Fibroblast of lung (primary cell): ENCODE measurements around the gene ZNF281. TPM values are rescaled to one million over a fixed set of nuclear protein-coding genes. Genes with fewer than 3 reads are reported as not detected.
A peak's percentile ranks its signal among the peaks of the same experiment; 100 is the strongest.

Experiments
- DNase-seq, 2 donors: peaks; one replicate each; pipeline versions ENCODE4 v3.0.0 to v3.0.0-alpha.2; 2010; ENCODE audit warnings: low read depth in 2 of 2
- H2AFZ ChIP-seq: 2 replicates; pipeline ENCODE4 v1.5.1; 2012; ENCODE audit warnings: low read length, control low read depth, inconsistent platforms
- H3K27ac ChIP-seq: 2 replicates; pipeline ENCODE4 v1.5.1; 2011; ENCODE audit warnings: low read length, control low read depth; ENCODE audit not compliant: insufficient read depth
- H3K27me3 ChIP-seq: 2 replicates; pipeline ENCODE4 v1.5.1; 2011; ENCODE audit warnings: mild to moderate bottlenecking, low read length; ENCODE audit not compliant: control insufficient read depth, insufficient read depth
- H3K36me3 ChIP-seq: 2 replicates; pipeline ENCODE4 v1.5.1; 2011; ENCODE audit warnings: low read length; ENCODE audit not compliant: control insufficient read depth, insufficient read depth
- H3K4me1 ChIP-seq: 2 replicates; pipeline ENCODE4 v1.5.1; 2011; ENCODE audit warnings: low read length; ENCODE audit not compliant: control insufficient read depth, insufficient read depth; ENCODE audit errors: extremely low read depth
- H3K4me2 ChIP-seq: 2 replicates; pipeline ENCODE4 v1.5.1; 2011; ENCODE audit warnings: low read length, control low read depth; ENCODE audit not compliant: insufficient read depth; ENCODE audit errors: extremely low read depth
- H3K4me3 ChIP-seq, 4 experiments: fragments of 200-600 bp in 1 of 4; sonication (generic) in 1 of 4; replicated peaks in 1 of 4; 2 replicates each; pipeline ENCODE4 v1.5.1; 2011 to 2016; ENCODE audit warnings: low read length in 4 of 4, low read depth in 3 of 4, mild to moderate bottlenecking in 3 of 4, control low read depth in 2 of 4, inconsistent platforms in 1 of 4, mixed read lengths in 1 of 4; ENCODE audit not compliant: insufficient read depth in 1 of 4; ENCODE audit errors: control extremely low read depth in 1 of 4
- H3K79me2 ChIP-seq: 2 replicates; pipeline ENCODE4 v1.5.1; 2012; ENCODE audit warnings: mild to moderate bottlenecking, low read length, inconsistent platforms; ENCODE audit not compliant: control insufficient read depth, insufficient read depth
- H3K9ac ChIP-seq: 2 replicates; pipeline ENCODE4 v1.5.1; 2011; ENCODE audit warnings: mild to moderate bottlenecking, low read length, control low read depth; ENCODE audit not compliant: insufficient read depth
- H3K9me3 ChIP-seq: 2 replicates; pipeline ENCODE4 v1.5.1; 2012; ENCODE audit warnings: low read depth, low read length; ENCODE audit not compliant: control insufficient read depth, insufficient read depth
- H4K20me1 ChIP-seq: 2 replicates; pipeline ENCODE4 v1.5.1; 2011; ENCODE audit warnings: low read length; ENCODE audit not compliant: control insufficient read depth, insufficient read depth; ENCODE audit errors: extremely low read depth
- CTCF ChIP-seq, 2 donors: IDR thresholded peaks in 1 of 2; conservative IDR thresholded peaks in 1 of 2; 1 replicate in 1 of 2; 2 replicates in 1 of 2; pipeline ENCODE4 v1.5.1; 2011 to 2012; ENCODE audit warnings: low read length in 2 of 2, control low read depth in 1 of 2, inconsistent platforms in 1 of 2, low read depth in 1 of 2, mild to moderate bottlenecking in 1 of 2
- EZH2 ChIP-seq: IDR thresholded peaks from 2 replicates; pipeline ENCODE4 v1.5.1; 2012; ENCODE audit warnings: low read length, control low read depth, mild to moderate bottlenecking; ENCODE audit errors: missing control alignments
- polyA plus RNA-seq, 2 donors: library from polyadenylated mRNA; depleted of rRNA in 1 of 2; stranded (reverse) in 1 of 2; unstranded in 1 of 2; fragments of >200 nt; gene quantifications; 2 replicates each; pipeline ENCODE4 v1.2.1, GENCODE V29; 2011 to 2012; ENCODE audit warnings: missing spikeins in 1 of 2
- total RNA-seq: library from RNA; depleted of rRNA; stranded (reverse); fragments of >200 nt; gene quantifications from 2 replicates; pipeline ENCODE4 v1.2.1, GENCODE V29; 2014

The ZNF281 gene
- total and polyA plus RNA-seq, 2 donors (not counting 1 experiment from before 2014, with no cell fraction given) = 14.0 to 39.0 TPM

- Histone ChIP-seq H3K4me3 (no peak overlapping the region), H3K4me1 (no peaks in the 10 kb centered on the region), H3K27me3 (no peaks in the 10 kb centered on the region), H3K9ac (no peak overlapping the region), H4K20me1 (no peaks in the 10 kb centered on the region), H3K4me2 (no peak overlapping the region), H3K79me2 (no peaks in the 10 kb centered on the region), H2AFZ (no peak overlapping the region), H3K27ac (no peak overlapping the region), H3K9me3 (no peaks in the 10 kb centered on the region), H3K36me3 (no peaks in the 10 kb centered on the region)
- no peak for DNase-seq
- TF ChIP-seq EZH2 (no peak), CTCF (conservative IDR thresholded peaks at IDR 0.05 in 1 of 2, IDR thresholded peaks at IDR 0.05 in 1 of 2; ENCODE audit: low read depth in 1 of 2, low read length in 2 of 2) (no peak)
Observed at GRCh38 chr1:200423235-200423634, 13.4 kb upstream of the ZNF281 start.

- H3K4me1 ChIP-seq = no peaks in the 10 kb centered on the region
- no peaks in the 10 kb centered on the region for H3K27me3 ChIP-seq
- H3K27ac ChIP-seq = no peak overlapping the region
- H3K79me2 ChIP-seq = no peaks in the 10 kb centered on the region
- no peak overlapping the region for H3K4me2 ChIP-seq
- no peak for DNase-seq
- no peaks in the 10 kb centered on the region for H3K36me3 ChIP-seq
- H4K20me1 ChIP-seq = no peaks in the 10 kb centered on the region
- no peak overlapping the region for H3K4me3 ChIP-seq
- H3K9ac ChIP-seq = no peak overlapping the region
- TF ChIP-seq EZH2 = no peak
- TF ChIP-seq CTCF (conservative IDR thresholded peaks at IDR 0.05 in 1 of 2, IDR thresholded peaks at IDR 0.05 in 1 of 2; ENCODE audit: low read depth in 1 of 2, low read length in 2 of 2) = no peak
- H2AFZ ChIP-seq = no peak overlapping the region
- H3K9me3 ChIP-seq = no peaks in the 10 kb centered on the region
Observed at GRCh38 chr1:200422211-200422610, 12.4 kb upstream of the ZNF281 start.

- DNase-seq = peak; percentile 96 to 98
- no peaks in the 10 kb centered on the region for H3K27me3 ChIP-seq
- H4K20me1 ChIP-seq = no peaks in the 10 kb centered on the region
- no peak overlapping the region for H2AFZ ChIP-seq
- no peaks in the 10 kb centered on the region for H3K36me3 ChIP-seq
- no peaks in the 10 kb centered on the region for H3K79me2 ChIP-seq
- peaks cover 7% of the 10 kb centered on the region for H3K4me1 ChIP-seq
- H3K9me3 ChIP-seq = no peaks in the 10 kb centered on the region
- H3K27ac ChIP-seq = peak overlapping the region; percentile 86
- H3K4me2 ChIP-seq = peak overlapping the region; percentile 48
- TF ChIP-seq EZH2 = no peak
- TF ChIP-seq CTCF (conservative IDR thresholded peaks at IDR 0.05 in 1 of 2, IDR thresholded peaks at IDR 0.05 in 1 of 2; ENCODE audit: low read depth in 1 of 2, low read length in 2 of 2) = no peak
- no peak overlapping the region for H3K9ac ChIP-seq
- H3K4me3 ChIP-seq = peak overlapping the region in 1 of 4 experiments; percentile 27
Observed at GRCh38 chr1:200415789-200416593, 6.2 kb upstream of the ZNF281 start.
